ENCODE results near the gene TYW1.
"Not testable (repeated sequence)": the region's sequence is repeated elsewhere in the genome, so short reads cannot be mapped to it uniquely, and the experiment has no call there.

Gene TYW1

DNA sequence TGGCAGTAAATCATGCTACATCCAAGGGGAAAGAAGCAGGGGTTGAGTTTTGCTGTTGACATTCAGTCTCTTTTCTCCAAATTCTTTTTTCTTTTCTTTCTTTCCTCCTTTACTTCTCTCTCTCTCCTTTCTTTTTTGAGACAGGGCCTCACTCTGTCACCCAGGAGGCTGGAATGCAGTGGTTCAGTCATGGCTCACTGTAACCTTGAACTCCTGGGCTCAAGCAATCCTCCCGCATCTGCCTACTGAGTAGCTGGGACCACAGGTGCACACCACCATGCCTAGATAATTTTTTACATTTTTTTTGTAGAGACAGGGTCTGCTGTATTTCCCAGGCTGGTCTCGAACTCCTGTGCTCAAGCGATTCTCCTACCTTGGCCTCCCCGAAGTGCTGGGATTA, 36.4 kb upstream of the TYW1 start:
- Histone ChIP-seq H3K9me3 (ENCODE audit: control insufficient read depth, low read length) (no peaks in the 10 kb centered on the region), H3K4me1 (ENCODE audit: control insufficient read depth, insufficient read depth, low read length) (no peaks in the 10 kb centered on the region), H3K27ac (ENCODE audit: insufficient read depth, low read depth, low read length, poor library complexity, severe bottlenecking) (no peak overlapping the region), H3K27me3 (ENCODE audit: control insufficient read depth, insufficient read depth, low read length, poor library complexity, severe bottlenecking) (no peaks in the 10 kb centered on the region), H3K4me3 (ENCODE audit: insufficient read depth, low read depth, low read length) (no peak overlapping the region), H3K36me3 (ENCODE audit: control insufficient read depth, insufficient read depth, low read length) (peaks cover 5% of the 10 kb centered on the region)
- WGBS, 2 experiments = 89 to 94% methylated on average over 4 of the region's 4 CpGs

DNA sequence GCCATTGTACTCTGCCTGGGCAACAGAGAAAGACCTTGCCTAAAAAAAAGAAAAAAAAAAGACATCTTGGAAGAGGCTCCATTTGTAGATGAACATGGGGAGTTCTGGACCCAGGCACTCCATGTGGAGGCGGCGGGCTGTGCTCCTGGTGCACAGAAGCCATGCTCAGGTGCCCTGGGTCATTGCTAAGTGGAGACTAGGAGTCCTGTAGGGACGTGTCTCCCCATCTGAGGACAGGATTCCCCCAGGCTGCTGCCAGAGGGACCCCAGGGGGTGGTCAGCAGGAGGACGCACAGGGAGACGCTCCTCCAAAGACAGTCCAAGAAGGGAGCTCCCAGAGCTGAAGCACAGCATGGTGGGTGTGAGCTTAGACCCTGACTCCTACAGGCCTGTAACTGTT, 35.5 kb upstream of the TYW1 start:
- Histone ChIP-seq H3K4me3 (ENCODE audit: insufficient read depth, low read depth, low read length) (no peak overlapping the region), H3K9me3 (ENCODE audit: control insufficient read depth, low read length) (no peaks in the 10 kb centered on the region), H3K4me1 (ENCODE audit: control insufficient read depth, insufficient read depth, low read length) (no peaks in the 10 kb centered on the region), H3K27ac (ENCODE audit: insufficient read depth, low read depth, low read length, poor library complexity, severe bottlenecking) (no peak overlapping the region), H3K36me3 (ENCODE audit: control insufficient read depth, insufficient read depth, low read length) (peaks cover 5% of the 10 kb centered on the region), H3K27me3 (ENCODE audit: control insufficient read depth, insufficient read depth, low read length, poor library complexity, severe bottlenecking) (no peaks in the 10 kb centered on the region)
- 90 to 93% methylated on average over 5 of the region's 5 CpGs for whole genome bisulfite sequencing, 2 experiments

DNA sequence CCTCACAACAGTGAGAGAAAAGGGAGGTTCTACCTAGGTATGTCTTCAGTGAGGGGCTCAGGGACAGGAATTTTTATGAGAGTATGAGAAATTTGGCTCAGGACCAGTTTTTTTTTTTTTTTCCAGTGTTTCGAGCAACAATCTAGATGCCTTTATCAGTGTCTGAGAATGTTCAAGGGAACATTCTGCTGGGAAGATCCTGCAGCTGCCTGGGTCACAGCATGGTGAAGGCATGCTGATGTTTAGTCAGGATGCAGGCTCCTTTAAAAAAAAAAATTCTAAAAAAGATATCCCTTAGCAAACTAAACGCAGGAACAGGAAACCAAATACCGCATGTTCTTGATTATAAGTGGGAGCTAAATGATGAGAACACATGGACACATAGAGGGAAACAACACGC, 32.2 kb upstream of the TYW1 start:
- H3K36me3 ChIP-seq (ENCODE audit: control insufficient read depth, insufficient read depth, low read length) = no peaks in the 10 kb centered on the region
- no peaks in the 10 kb centered on the region for H3K4me1 ChIP-seq (ENCODE audit: control insufficient read depth, insufficient read depth, low read length)
- no peak overlapping the region for H3K4me3 ChIP-seq (ENCODE audit: insufficient read depth, low read depth, low read length)
- H3K27me3 ChIP-seq (ENCODE audit: control insufficient read depth, insufficient read depth, low read length, poor library complexity, severe bottlenecking) = no peaks in the 10 kb centered on the region
- no peaks in the 10 kb centered on the region for H3K9me3 ChIP-seq (ENCODE audit: control insufficient read depth, low read length)
- no peak overlapping the region for H3K27ac ChIP-seq (ENCODE audit: insufficient read depth, low read depth, low read length, poor library complexity, severe bottlenecking)
- 95 to 97% methylated on average over 4 of the region's 4 CpGs for WGBS, 2 experiments

DNA sequence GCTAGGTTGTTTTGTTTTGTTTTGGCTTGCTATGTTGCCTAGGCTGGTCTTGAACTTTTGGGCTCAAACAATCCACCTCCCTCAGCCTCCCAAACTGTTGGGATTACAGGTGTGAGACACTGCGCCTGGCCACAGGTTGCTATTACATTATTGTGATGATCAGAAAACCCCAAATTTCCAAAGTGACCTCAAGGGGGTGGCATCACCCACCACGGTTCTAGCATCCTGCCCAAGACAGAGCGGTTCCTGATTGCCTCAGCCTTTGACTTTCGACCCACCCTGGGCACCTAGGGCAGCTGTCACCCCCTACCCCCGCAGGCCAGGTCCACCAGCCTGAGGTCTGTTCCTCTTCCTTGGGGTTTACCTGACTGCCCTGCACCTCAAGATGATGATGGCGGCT, 29.6 kb upstream of the TYW1 start:
- Histone ChIP-seq H3K36me3 (ENCODE audit: control insufficient read depth, insufficient read depth, low read length) (no peaks in the 10 kb centered on the region), H3K27ac (ENCODE audit: insufficient read depth, low read depth, low read length, poor library complexity, severe bottlenecking) (no peak overlapping the region), H3K27me3 (ENCODE audit: control insufficient read depth, insufficient read depth, low read length, poor library complexity, severe bottlenecking) (no peaks in the 10 kb centered on the region), H3K4me1 (ENCODE audit: control insufficient read depth, insufficient read depth, low read length) (no peaks in the 10 kb centered on the region), H3K9me3 (ENCODE audit: control insufficient read depth, low read length) (no peaks in the 10 kb centered on the region), H3K4me3 (ENCODE audit: insufficient read depth, low read depth, low read length) (no peak overlapping the region)
- 90 to 91% methylated on average over 6 of the region's 6 CpGs for WGBS, 2 experiments

DNA sequence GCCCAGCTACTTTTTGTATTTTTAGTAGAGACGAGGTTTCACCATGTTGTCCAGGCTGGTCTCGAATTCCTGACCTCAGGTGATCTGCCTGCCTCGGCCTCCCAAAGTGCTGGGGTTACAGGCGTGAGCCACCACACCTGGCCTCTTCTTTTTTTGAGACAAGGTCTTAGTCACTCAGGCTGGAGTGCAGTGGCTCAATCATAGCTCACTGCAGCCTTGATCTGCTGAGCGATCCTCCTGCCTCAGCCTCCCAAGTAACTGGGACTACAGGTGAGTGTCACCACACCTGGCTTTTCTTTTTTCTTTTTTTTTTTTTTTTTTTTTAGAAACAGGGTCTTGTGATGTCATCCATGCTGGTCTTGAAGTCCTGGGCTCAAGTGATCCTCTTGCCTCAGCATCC, 27.6 kb upstream of the TYW1 start:
- H3K27ac ChIP-seq (ENCODE audit: insufficient read depth, low read depth, low read length, poor library complexity, severe bottlenecking); H3K4me3 ChIP-seq (ENCODE audit: insufficient read depth, low read depth, low read length); H3K9me3 ChIP-seq (ENCODE audit: control insufficient read depth, low read length); H3K36me3 ChIP-seq (ENCODE audit: control insufficient read depth, insufficient read depth, low read length); H3K4me1 ChIP-seq (ENCODE audit: control insufficient read depth, insufficient read depth, low read length); H3K27me3 ChIP-seq (ENCODE audit: control insufficient read depth, insufficient read depth, low read length, poor library complexity, severe bottlenecking): not testable (repeated sequence)
- WGBS, 2 experiments = 93% methylated on average over 5 of the region's 5 CpGs

DNA sequence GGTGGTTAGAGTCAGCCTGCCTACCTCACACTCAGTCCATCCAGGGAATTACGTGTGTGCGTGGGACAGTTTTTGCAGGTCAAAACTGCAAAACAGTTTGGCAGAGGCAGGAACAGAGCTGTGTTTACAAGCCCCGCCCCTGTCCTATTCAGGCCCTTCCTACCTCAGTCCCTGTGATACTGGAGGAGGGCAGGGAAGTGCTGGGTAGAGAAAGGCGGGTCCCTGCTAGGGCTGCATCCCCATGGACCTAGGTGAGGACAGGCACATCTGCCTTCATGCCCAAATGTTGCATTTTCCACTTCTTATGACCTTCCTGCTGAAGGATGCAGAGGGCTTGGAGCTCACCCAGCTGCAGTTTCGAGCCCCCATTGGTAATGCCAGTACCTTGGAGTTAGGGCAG, 26.3 kb upstream of the TYW1 start:
- Histone ChIP-seq H3K27me3 (ENCODE audit: control insufficient read depth, insufficient read depth, low read length, poor library complexity, severe bottlenecking) (no peaks in the 10 kb centered on the region), H3K36me3 (ENCODE audit: control insufficient read depth, insufficient read depth, low read length) (no peaks in the 10 kb centered on the region), H3K27ac (ENCODE audit: insufficient read depth, low read depth, low read length, poor library complexity, severe bottlenecking) (no peak overlapping the region), H3K4me3 (ENCODE audit: insufficient read depth, low read depth, low read length) (no peak overlapping the region), H3K9me3 (ENCODE audit: control insufficient read depth, low read length) (no peaks in the 10 kb centered on the region), H3K4me1 (ENCODE audit: control insufficient read depth, insufficient read depth, low read length) (no peaks in the 10 kb centered on the region)
- 81 to 87% methylated on average over 5 of the region's 5 CpGs for WGBS, 2 experiments

DNA sequence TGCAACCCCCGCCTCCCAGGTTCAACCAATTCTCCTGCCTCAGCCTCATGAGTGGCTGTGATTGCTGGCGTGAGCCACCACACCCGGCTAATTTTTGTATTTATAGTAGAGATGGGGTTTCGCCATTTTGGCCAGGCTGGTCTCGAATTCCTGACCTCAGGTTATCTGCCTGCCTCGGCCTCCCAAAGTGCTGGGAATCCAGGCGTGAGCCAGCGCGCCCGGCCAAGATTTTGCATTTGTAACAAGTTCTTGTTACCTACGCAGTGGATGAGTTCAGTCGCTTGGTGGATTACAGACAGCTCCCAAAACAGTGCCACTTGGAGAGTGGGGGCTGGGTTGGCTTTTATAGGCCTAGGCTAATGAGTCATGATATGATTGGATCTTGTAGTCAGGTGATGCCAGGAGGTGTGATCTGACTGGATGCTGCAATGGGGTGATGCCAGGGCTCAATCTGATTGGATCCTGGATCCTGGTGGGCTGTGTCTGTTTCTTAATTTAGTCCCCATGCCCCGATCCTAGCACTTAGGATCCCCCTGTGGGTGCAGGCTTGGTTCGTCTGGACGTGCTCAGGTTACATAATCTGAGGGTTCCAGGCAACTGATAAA, 21.5 kb upstream of the TYW1 start:
- Histone ChIP-seq H3K9me3 (ENCODE audit: control insufficient read depth, low read length) (no peaks in the 10 kb centered on the region), H3K4me3 (ENCODE audit: insufficient read depth, low read depth, low read length) (no peak overlapping the region), H3K4me1 (ENCODE audit: control insufficient read depth, insufficient read depth, low read length) (no peaks in the 10 kb centered on the region), H3K27me3 (ENCODE audit: control insufficient read depth, insufficient read depth, low read length, poor library complexity, severe bottlenecking) (no peaks in the 10 kb centered on the region), H3K36me3 (ENCODE audit: control insufficient read depth, insufficient read depth, low read length) (no peaks in the 10 kb centered on the region), H3K27ac (ENCODE audit: insufficient read depth, low read depth, low read length, poor library complexity, severe bottlenecking) (no peak overlapping the region)
- 93 to 94% methylated on average over 15 of the region's 15 CpGs for WGBS, 2 experiments

DNA sequence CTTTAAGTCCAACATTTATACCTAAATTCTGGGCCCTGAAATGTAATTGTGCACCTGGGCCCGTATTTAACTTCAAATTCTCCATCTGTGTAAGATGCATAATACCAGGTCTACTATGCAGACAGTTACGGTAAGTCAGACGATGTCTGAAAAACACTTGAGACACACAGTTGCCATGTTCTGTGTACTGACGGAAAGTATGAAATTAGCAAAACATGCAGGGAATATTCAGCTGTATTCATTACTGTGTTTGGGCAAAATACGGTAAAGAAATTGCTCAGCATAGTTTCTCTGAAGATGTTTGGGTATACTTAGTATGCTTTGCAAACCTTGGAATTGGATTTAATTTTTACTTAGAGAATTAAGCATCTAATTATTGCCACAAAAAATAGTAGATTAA, 18.3 kb upstream of the TYW1 start:
- H3K27me3 ChIP-seq (ENCODE audit: control insufficient read depth, insufficient read depth, low read length, poor library complexity, severe bottlenecking); H3K4me1 ChIP-seq (ENCODE audit: control insufficient read depth, insufficient read depth, low read length); H3K27ac ChIP-seq (ENCODE audit: insufficient read depth, low read depth, low read length, poor library complexity, severe bottlenecking); H3K36me3 ChIP-seq (ENCODE audit: control insufficient read depth, insufficient read depth, low read length); H3K9me3 ChIP-seq (ENCODE audit: control insufficient read depth, low read length); H3K4me3 ChIP-seq (ENCODE audit: insufficient read depth, low read depth, low read length): not testable (repeated sequence)
- 100% methylated on average over 2 of the region's 5 CpGs; no CpG with 5 or more reads in 1 of the 2 experiments for WGBS, 2 experiments

DNA sequence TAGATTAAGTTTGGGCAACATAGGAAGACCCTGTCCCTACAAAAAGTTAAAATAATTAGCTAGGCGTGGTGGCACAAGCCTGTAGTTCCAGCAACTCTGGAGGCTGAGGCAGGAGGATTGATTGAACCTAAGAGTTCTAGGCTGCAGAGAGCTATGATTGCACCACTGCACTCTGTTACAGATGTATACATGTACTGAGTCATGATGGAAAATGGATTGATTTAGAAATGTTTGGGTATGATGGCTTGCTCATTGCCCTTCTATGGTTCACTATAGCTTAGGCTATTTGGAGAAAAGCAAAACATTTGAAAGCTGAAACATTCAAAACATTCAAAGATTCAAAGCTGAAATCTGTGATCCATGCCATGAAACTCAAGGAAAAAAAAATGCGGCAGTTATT, 17.6 kb upstream of the TYW1 start:
- not testable (repeated sequence) for H3K4me3 ChIP-seq (ENCODE audit: insufficient read depth, low read depth, low read length); H3K27me3 ChIP-seq (ENCODE audit: control insufficient read depth, insufficient read depth, low read length, poor library complexity, severe bottlenecking); H3K27ac ChIP-seq (ENCODE audit: insufficient read depth, low read depth, low read length, poor library complexity, severe bottlenecking); H3K9me3 ChIP-seq (ENCODE audit: control insufficient read depth, low read length); H3K36me3 ChIP-seq (ENCODE audit: control insufficient read depth, insufficient read depth, low read length); H3K4me1 ChIP-seq (ENCODE audit: control insufficient read depth, insufficient read depth, low read length)
- 97% methylated on average over 2 of the region's 2 CpGs for WGBS, 2 experiments

DNA sequence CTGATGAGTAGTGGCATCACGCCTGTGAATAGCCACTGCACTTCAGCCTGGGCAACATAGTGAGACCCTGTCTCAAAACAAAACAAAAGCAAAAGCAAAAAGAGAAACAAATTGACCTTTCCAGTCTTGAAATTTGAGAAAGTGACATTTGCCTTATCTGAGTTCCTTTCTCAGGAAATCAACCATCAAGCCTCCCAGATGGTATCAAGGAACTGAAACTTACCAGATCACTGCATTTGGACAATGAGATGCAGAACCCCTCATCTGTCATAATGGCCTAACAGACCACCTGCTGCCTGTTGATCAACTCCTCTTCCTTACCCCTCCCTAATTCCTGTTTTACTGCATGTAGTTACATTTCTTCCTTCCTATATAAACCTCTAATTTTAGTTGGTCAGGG, 16.3 kb upstream of the TYW1 start:
- not testable (repeated sequence) for H3K4me3 ChIP-seq (ENCODE audit: insufficient read depth, low read depth, low read length); H3K27me3 ChIP-seq (ENCODE audit: control insufficient read depth, insufficient read depth, low read length, poor library complexity, severe bottlenecking); H3K36me3 ChIP-seq (ENCODE audit: control insufficient read depth, insufficient read depth, low read length); H3K27ac ChIP-seq (ENCODE audit: insufficient read depth, low read depth, low read length, poor library complexity, severe bottlenecking); H3K4me1 ChIP-seq (ENCODE audit: control insufficient read depth, insufficient read depth, low read length); H3K9me3 ChIP-seq (ENCODE audit: control insufficient read depth, low read length)
- WGBS, 2 experiments = 87 to 100% methylated on average over 1 of the region's 1 CpG

DNA sequence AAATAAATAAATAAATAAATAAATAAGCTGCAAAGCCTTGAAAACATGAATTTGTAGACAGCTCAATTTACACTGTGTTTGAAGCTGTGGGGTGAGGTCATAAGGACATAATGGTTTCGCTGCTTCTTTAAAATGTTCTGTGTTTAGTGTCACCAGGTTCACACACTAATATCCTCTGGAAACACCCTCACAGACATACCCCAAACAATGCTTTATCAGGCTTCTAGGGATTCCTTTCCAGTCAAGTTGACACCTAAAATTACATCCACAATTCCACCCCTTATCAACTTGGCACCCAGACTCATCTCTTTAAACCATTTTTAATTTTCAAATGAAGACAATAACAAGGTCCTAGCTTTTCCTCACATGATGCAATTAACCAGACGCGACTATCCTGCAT, 7.1 kb upstream of the TYW1 start:
- not testable (repeated sequence) for H3K9me3 ChIP-seq (ENCODE audit: control insufficient read depth, low read length); H3K27ac ChIP-seq (ENCODE audit: insufficient read depth, low read depth, low read length, poor library complexity, severe bottlenecking); H3K4me3 ChIP-seq (ENCODE audit: insufficient read depth, low read depth, low read length); H3K27me3 ChIP-seq (ENCODE audit: control insufficient read depth, insufficient read depth, low read length, poor library complexity, severe bottlenecking); H3K4me1 ChIP-seq (ENCODE audit: control insufficient read depth, insufficient read depth, low read length)
- 83% methylated on average over 1 of the region's 3 CpGs; no CpG with 5 or more reads in 1 of the 2 experiments for WGBS, 2 experiments
- peaks cover 11% of the 10 kb centered on the region for H3K36me3 ChIP-seq (ENCODE audit: control insufficient read depth, insufficient read depth, low read length)
